ENCODE results near the gene NXNL2. TPM values are rescaled to one million over a fixed set of nuclear protein-coding genes. Genes with fewer than 3 reads are reported as not detected.

Gene NXNL2
- total RNA-seq, 2 donors from 2014 or later, result not detected

GRCh38 chr9:88539246-88539645 is 4.3 kb downstream of the NXNL2 start:
- peaks cover 87% of the 10 kb centered on the region for H3K27me3 ChIP-seq (ENCODE audit: control insufficient read depth, insufficient read depth, low read length, poor library complexity, severe bottlenecking)
- H3K27ac Mint-ChIP-seq, result no peak overlapping the region
- TF ChIP-seq, protein P1, sequence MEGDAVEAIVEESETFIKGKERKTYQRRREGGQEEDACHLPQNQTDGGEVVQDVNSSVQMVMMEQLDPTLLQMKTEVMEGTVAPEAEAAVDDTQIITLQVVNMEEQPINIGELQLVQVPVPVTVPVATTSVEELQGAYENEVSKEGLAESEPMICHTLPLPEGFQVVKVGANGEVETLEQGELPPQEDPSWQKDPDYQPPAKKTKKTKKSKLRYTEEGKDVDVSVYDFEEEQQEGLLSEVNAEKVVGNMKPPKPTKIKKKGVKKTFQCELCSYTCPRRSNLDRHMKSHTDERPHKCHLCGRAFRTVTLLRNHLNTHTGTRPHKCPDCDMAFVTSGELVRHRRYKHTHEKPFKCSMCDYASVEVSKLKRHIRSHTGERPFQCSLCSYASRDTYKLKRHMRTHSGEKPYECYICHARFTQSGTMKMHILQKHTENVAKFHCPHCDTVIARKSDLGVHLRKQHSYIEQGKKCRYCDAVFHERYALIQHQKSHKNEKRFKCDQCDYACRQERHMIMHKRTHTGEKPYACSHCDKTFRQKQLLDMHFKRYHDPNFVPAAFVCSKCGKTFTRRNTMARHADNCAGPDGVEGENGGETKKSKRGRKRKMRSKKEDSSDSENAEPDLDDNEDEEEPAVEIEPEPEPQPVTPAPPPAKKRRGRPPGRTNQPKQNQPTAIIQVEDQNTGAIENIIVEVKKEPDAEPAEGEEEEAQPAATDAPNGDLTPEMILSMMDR (conservative IDR thresholded peaks at IDR 0.05), result no peak
- no peaks in the 10 kb centered on the region for H3K9me3 Mint-ChIP-seq
- H3K4me1 Mint-ChIP-seq, result no peaks in the 10 kb centered on the region
- no peaks in the 10 kb centered on the region for H3K36me3 ChIP-seq (ENCODE audit: control insufficient read depth, insufficient read depth, low read length)
- no peak overlapping the region for H3K9ac ChIP-seq (ENCODE audit: extremely low read depth, low read length, poor library complexity, severe bottlenecking)
- no peaks in the 10 kb centered on the region for H3K4me1 ChIP-seq (ENCODE audit: control insufficient read depth, insufficient read depth, low read length)
- 94 to 100% methylated on average over 4 to 6 of the region's 6 CpGs for WGBS, 2 experiments (ENCODE audit: insufficient coverage in 1 of 2, insufficient read length in 1 of 2)
- H3K4me3 ChIP-seq (ENCODE audit: low read length), result no peak overlapping the region
- H3K36me3 Mint-ChIP-seq (ENCODE audit: low read depth), result no peaks in the 10 kb centered on the region
- no peak overlapping the region for H3K27ac ChIP-seq (ENCODE audit: low read depth, low read length)
- H3K27me3 Mint-ChIP-seq (ENCODE audit: insufficient read depth), result peaks cover 90% of the 10 kb centered on the region
- H3K9me3 ChIP-seq (ENCODE audit: control insufficient read depth, low read length), result no peaks in the 10 kb centered on the region
- no peak for DNase-seq
- H3K4me3 Mint-ChIP-seq, result no peak overlapping the region

DNA sequence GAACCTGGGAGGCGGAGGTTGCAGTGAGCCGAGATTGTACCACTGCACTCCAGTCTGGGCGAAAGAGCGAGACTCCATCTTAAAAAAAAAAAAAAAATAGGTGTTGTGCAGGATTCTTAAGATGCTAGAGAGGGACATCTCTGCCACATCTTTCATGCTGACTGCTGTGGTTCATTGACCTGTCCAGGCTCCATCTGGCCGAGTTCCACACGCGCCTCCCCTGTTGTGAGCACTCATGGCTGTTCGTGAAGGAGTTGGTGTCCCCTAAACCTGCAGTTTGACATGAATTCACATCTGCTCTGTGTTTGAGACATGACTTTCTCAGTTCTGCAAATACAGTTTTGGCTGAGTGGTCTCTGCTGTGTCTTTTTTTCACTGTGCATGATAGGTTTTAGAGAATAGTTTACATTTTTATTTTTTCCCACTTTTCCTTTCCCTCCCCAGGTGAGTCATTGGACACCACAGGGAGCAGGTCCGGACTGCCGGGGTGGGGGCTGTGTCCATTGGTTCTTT is 5.3 kb downstream of the NXNL2 start:
- TF ChIP-seq, protein P1 (conservative IDR thresholded peaks at IDR 0.05), result no peak

GRCh38 chr9:88544245-88544644 is 9.3 kb downstream of the NXNL2 start:
- Histone ChIP-seq H3K27me3 (ENCODE audit: control insufficient read depth, insufficient read depth, low read length, poor library complexity, severe bottlenecking) (peaks cover 87% of the 10 kb centered on the region), H3K27ac (ENCODE audit: low read depth, low read length) (no peak overlapping the region), H3K36me3 (ENCODE audit: control insufficient read depth, insufficient read depth, low read length) (no peaks in the 10 kb centered on the region), H3K9me3 (ENCODE audit: control insufficient read depth, low read length) (peaks cover 5% of the 10 kb centered on the region), H3K4me3 (ENCODE audit: low read length) (no peak overlapping the region), H3K4me1 (ENCODE audit: control insufficient read depth, insufficient read depth, low read length) (no peaks in the 10 kb centered on the region), H3K9ac (ENCODE audit: extremely low read depth, low read length, poor library complexity, severe bottlenecking) (no peak overlapping the region)
- TF ChIP-seq, protein P1 (conservative IDR thresholded peaks at IDR 0.05), result no peak
- Mint-ChIP-seq H3K4me3 (no peak overlapping the region), H3K9me3 (peaks cover 6% of the 10 kb centered on the region), H3K27me3 (ENCODE audit: insufficient read depth) (peaks cover 96% of the 10 kb centered on the region), H3K36me3 (ENCODE audit: low read depth) (no peaks in the 10 kb centered on the region), H3K4me1 (no peaks in the 10 kb centered on the region), H3K27ac (no peak overlapping the region)
- no peak for DNase-seq
- WGBS, 2 experiments (ENCODE audit: insufficient coverage in 1 of 2, insufficient read length in 1 of 2), result 84 to 86% methylated on average over 10 to 11 of the region's 11 CpGs

More for the DNA sequence above, 5.3 kb downstream of the NXNL2 start:
- Mint-ChIP-seq H3K4me1 (no peaks in the 10 kb centered on the region), H3K9me3 (no peaks in the 10 kb centered on the region), H3K4me3 (no peak overlapping the region), H3K27ac (no peak overlapping the region), H3K36me3 (ENCODE audit: low read depth) (no peaks in the 10 kb centered on the region), H3K27me3 (ENCODE audit: insufficient read depth) (peaks cover 96% of the 10 kb centered on the region)
- Histone ChIP-seq H3K4me1 (ENCODE audit: control insufficient read depth, insufficient read depth, low read length) (no peaks in the 10 kb centered on the region), H3K27me3 (ENCODE audit: control insufficient read depth, insufficient read depth, low read length, poor library complexity, severe bottlenecking) (peaks cover 93% of the 10 kb centered on the region), H3K27ac (ENCODE audit: low read depth, low read length) (no peak overlapping the region), H3K36me3 (ENCODE audit: control insufficient read depth, insufficient read depth, low read length) (no peaks in the 10 kb centered on the region), H3K9ac (ENCODE audit: extremely low read depth, low read length, poor library complexity, severe bottlenecking) (no peak overlapping the region), H3K9me3 (ENCODE audit: control insufficient read depth, low read length) (no peaks in the 10 kb centered on the region), H3K4me3 (ENCODE audit: low read length) (no peak overlapping the region)
- DNase-seq, result no peak
- WGBS, 2 experiments (ENCODE audit: insufficient coverage in 1 of 2, insufficient read length in 1 of 2), result 90 to 97% methylated on average over 5 to 10 of the region's 10 CpGs
